Measurements from ENCODE around the gene TERT.

GRCh38 chr5:1332461-1333001, 37.7 kb upstream of the TERT start:
- TF ChIP-seq CTCF (IDR thresholded peaks at IDR 0.05) = no peak
- no peak for TF ChIP-seq POLR2A (IDR thresholded peaks at IDR 0.05)
- no peak for TF ChIP-seq EP300 (IDR thresholded peaks at IDR 0.05)
- TF ChIP-seq POLR2AphosphoS5 (IDR thresholded peaks at IDR 0.05) = no peak

Measured in stomach (tissue), 4 donors.